Measurements from ENCODE around the gene VASH1.
A peak's percentile ranks its signal among the peaks of the same experiment; 100 is the strongest.
"Not testable (repeated sequence)": the region's sequence is repeated elsewhere in the genome, so short reads cannot be mapped to it uniquely, and the experiment has no call there.

VASH1 gene

DNA sequence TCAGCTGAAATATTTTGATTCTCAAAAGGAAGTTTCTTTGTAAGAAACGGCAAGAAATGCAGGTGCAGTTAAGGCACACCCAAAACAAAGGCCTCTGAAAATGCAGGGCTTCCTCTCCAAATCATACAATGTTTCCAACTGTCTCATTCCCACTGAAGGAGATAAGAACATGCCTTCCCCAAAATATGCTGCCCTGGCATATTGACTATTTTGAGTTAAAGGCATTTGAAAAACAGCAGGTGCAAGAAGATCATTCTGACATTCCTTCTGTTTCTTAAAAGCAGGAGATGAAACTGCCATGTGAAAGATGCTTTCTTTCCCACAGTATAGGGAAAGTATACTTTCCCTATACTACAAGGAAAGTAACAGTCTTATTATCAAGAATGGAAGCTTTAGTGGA, 33.4 kb upstream of the VASH1 start:
- DNase-seq (no peak), ATAC-seq (no peak)
- no peaks in the 10 kb centered on the region for H3K4me1 Mint-ChIP-seq
- no peaks in the 10 kb centered on the region for H3K36me3 Mint-ChIP-seq (ENCODE audit: low read depth)
- no peak overlapping the region for H3K27ac Mint-ChIP-seq
- H3K4me3 Mint-ChIP-seq: no peak overlapping the region
- H3K27me3 Mint-ChIP-seq: peaks cover 4% of the 10 kb centered on the region
- H3K9me3 Mint-ChIP-seq: no peaks in the 10 kb centered on the region

DNA sequence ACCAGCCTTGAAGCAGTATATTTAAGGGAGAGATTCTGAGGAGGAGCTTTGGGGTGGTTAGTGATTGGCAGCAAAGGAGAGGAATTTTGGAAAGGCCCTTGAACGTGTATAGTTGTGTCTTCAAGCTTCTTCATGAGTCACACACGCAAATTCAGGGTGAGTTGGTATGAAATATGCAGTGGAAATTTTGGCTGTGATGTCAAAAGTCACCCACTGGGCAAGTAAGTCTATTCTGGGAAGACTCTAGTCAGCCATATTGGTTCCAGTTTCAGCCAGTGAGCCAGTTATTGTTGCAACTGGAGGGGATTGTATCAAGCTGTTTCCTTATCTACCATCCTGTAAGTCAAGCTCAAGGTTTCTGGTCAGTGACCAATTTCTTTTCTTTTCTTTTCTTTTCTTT, 32.0 kb upstream of the VASH1 start:
- Mint-ChIP-seq H3K36me3 (ENCODE audit: low read depth) (no peaks in the 10 kb centered on the region), H3K9me3 (no peaks in the 10 kb centered on the region), H3K27ac (no peak overlapping the region), H3K27me3 (peaks cover 4% of the 10 kb centered on the region), H3K4me1 (no peaks in the 10 kb centered on the region), H3K4me3 (no peak overlapping the region)
- ATAC-seq (no peak), DNase-seq (no peak)

DNA sequence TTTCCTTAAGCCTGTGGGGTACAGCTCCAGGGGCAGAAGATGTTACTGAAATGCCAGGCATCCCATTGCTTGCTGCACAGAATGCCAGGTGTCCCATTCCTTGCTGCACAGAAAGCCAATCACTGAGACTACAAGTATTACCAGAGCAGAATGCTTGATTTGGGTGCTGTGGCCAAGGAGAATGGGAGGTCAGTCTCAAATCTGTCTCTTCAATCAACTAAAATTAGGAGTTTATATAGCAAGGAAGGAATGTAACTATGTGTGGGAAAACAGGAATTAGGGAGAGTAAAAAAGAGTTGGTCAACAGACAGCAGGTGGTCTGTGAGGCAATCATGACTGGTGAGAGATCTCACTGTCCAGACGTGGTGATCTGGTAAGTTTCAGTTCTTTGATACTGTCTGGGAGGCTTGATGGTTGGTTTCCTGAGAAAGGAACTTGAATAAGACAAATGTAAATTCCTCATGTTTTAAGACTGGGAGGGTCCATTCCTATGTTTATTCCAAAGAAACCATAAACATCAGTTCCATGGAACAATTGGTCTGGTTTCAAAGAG, 31.2 kb upstream of the VASH1 start:
- no peak overlapping the region for H3K27ac Mint-ChIP-seq
- no peak for DNase-seq

DNA sequence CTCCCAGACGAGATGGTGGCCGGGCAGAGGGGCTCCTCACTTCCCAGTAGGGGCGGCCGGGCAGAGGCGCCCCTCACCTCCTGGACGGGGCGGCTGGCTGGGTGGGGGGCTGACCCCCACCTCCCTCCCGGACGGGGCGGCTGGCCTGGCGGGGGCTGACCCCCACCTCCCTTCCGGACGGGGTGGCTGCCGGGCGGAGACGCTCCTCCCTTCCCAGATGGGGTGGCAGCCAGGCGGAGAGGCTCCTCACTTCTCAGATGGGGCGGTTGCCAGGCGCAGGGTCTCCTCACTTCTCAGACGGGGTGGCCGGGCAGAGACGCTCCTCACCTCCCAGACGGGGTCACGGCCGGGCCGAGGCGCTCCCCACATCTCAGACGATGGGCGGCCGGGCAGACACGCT, 26.8 kb upstream of the VASH1 start:
- not testable (repeated sequence) for H3K27me3 Mint-ChIP-seq; H3K4me3 Mint-ChIP-seq; DNase-seq; H3K36me3 Mint-ChIP-seq (ENCODE audit: low read depth); ATAC-seq; H3K4me1 Mint-ChIP-seq; H3K9me3 Mint-ChIP-seq; H3K27ac Mint-ChIP-seq

More for the DNA sequence above, 31.2 kb upstream of the VASH1 start:
- Mint-ChIP-seq H3K4me3 (no peak overlapping the region), H3K27me3 (peaks cover 4% of the 10 kb centered on the region), H3K4me1 (no peaks in the 10 kb centered on the region), H3K9me3 (no peaks in the 10 kb centered on the region), H3K36me3 (ENCODE audit: low read depth) (no peaks in the 10 kb centered on the region)
- no peak for ATAC-seq

DNA sequence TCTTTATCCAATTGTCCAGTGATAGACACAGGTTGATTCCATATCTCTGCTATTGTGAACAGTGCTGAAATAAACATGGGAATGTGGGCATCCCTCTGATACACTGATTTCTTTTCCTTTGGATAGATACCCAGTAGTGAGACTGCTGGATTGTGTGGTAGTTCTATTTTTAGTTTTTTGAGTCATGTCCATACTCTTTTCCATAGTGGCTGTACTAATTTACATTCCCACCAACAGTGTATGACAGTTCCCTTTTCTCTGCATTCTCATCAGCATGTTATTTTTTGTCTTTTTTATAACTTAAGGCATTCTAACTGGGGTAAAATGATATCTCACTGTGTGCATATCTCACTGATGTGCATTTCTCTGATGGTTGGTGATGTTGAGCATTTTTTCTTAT, 24.8 kb upstream of the VASH1 start:
- H3K4me1 Mint-ChIP-seq: no peaks in the 10 kb centered on the region
- peaks cover 2% of the 10 kb centered on the region for H3K36me3 Mint-ChIP-seq (ENCODE audit: low read depth)
- DNase-seq: no peak
- H3K4me3 Mint-ChIP-seq: no peak overlapping the region
- no peak for ATAC-seq
- H3K27me3 Mint-ChIP-seq: peaks cover 13% of the 10 kb centered on the region
- peaks cover 19% of the 10 kb centered on the region for H3K9me3 Mint-ChIP-seq
- H3K27ac Mint-ChIP-seq: no peak overlapping the region

DNA sequence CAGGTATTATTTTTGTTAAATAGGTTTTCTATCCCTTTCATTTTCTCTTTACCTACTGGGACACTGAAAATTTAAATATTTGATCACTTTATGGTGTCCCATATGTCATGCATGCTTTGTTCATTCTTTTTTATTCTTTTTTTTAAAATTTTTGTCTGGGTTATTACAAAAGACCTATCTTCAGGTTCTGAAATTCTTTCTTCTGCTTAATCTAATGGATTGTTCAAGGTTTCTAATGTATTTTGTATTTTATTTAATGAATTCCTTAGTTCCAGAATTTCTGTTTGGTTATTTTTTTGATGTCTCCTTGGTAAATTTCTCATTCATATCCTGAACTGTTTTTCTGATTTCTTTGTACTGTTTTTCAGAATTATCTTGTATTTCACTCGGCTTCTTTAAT, 20.2 kb upstream of the VASH1 start:
- no peak for ATAC-seq
- Mint-ChIP-seq H3K4me3 (no peak overlapping the region), H3K27ac (no peak overlapping the region), H3K27me3 (peaks cover 19% of the 10 kb centered on the region), H3K4me1 (no peaks in the 10 kb centered on the region), H3K9me3 (peaks cover 23% of the 10 kb centered on the region), H3K36me3 (ENCODE audit: low read depth) (peaks cover 2% of the 10 kb centered on the region)
- no peak for DNase-seq

DNA sequence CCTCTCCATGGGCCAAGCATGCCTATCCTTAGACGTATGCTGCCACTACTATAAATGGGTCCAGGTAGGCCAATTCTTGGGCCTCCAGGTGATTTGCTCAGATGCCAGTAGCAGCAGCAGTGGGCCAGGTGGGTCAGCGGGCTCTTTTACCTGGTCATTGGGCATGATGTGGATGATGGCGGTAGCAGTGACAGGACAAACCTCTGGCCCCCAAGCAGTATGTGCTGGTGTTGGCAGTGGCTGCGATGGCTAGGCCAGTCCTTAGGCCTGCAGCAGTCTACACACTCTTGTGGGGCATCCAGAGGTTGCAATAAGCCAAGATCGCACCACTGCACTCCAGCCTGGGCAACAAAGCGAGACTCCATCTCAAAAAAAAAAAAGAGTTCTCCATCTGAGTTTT, 19.1 kb upstream of the VASH1 start:
- peaks cover 17% of the 10 kb centered on the region for H3K27me3 Mint-ChIP-seq
- ATAC-seq: no peak
- DNase-seq: no peak
- H3K36me3 Mint-ChIP-seq (ENCODE audit: low read depth): peaks cover 2% of the 10 kb centered on the region
- H3K4me3 Mint-ChIP-seq: no peak overlapping the region
- H3K4me1 Mint-ChIP-seq: no peaks in the 10 kb centered on the region
- peaks cover 23% of the 10 kb centered on the region for H3K9me3 Mint-ChIP-seq
- H3K27ac Mint-ChIP-seq: no peak overlapping the region

DNA sequence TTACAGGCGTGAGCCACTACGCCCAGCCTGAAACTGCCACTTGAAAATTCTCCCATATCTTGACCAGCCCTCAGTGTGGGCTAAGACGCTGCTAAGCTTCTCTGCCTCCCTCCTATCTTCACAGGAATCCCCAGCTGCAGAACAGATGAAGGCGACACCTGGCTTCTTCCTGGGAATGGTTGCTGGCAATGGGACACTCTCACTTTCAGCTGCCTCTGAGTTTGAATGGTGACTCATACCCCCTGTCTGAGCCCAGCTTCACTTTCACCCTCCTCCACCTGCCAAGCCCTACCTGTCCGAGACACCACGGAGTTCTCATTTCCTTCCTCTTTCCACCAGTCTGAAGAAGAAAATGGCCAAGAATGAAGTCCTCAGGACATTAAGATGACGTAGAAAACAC, 18.3 kb upstream of the VASH1 start:
- Mint-ChIP-seq H3K9me3 (peaks cover 23% of the 10 kb centered on the region), H3K4me3 (no peak overlapping the region), H3K4me1 (no peaks in the 10 kb centered on the region), H3K27me3 (peaks cover 14% of the 10 kb centered on the region), H3K36me3 (ENCODE audit: low read depth) (peaks cover 2% of the 10 kb centered on the region), H3K27ac (no peak overlapping the region)
- DNase-seq (no peak), ATAC-seq (no peak)

DNA sequence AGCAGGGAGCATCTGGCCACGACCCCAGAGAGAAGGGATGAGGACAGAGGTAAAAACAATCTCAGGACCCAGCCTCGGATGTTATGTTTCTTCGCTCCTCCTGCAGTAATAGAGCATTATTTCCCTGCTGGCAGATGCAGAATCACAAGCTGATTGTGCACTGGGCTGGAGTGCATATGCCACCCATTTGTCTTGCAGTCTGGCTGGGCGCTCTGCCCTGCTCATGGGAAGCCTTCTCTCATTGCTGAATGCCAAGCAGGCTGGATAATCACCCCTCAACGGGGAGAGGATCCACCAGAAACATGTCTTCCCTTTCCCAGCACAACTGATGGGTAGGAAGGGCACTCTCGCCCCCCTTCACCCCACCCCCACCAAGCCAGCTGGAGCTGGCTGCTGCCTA, 8.5 kb upstream of the VASH1 start:
- Mint-ChIP-seq H3K27ac (no peak overlapping the region), H3K4me1 (no peaks in the 10 kb centered on the region), H3K9me3 (no peaks in the 10 kb centered on the region), H3K27me3 (peaks cover 7% of the 10 kb centered on the region), H3K4me3 (no peak overlapping the region), H3K36me3 (ENCODE audit: low read depth) (no peaks in the 10 kb centered on the region)
- ATAC-seq (no peak), DNase-seq (no peak)

DNA sequence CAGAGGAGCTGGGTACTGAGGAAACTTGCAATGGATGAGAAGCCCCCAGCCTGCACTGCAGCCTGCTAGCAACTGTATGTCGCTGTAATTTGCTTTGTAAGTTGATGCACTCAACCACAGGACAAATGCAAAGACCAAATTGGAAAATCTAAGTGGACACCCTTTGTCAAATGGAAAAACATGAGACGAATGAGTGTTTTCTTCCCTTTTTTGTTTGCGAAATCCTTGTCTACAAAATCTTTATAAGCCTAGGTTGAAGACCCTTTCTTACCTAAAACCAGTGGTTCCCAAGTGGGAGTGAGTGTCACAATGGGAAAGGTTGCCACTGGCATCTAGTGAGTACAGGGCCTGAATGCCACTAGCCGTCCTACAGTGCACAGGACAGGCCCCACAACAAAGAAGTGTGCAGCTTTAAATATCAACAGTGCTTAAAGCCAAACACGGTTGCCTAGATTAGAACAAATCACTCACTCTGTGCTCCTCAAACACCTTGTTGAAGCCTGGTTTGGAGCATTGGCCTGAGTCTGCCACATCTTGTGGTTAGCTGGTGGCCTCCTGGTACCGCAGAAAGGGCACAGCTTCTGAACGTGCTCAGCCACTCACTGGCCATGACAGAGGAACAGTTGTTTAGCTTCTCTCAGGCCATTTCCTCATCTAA, 7.6 kb upstream of the VASH1 start:
- DNase-seq (no peak), ATAC-seq (no peak)
- Mint-ChIP-seq H3K4me3 (no peak overlapping the region), H3K27ac (no peak overlapping the region), H3K36me3 (ENCODE audit: low read depth) (no peaks in the 10 kb centered on the region), H3K9me3 (no peaks in the 10 kb centered on the region), H3K4me1 (no peaks in the 10 kb centered on the region), H3K27me3 (peaks cover 14% of the 10 kb centered on the region)

DNA sequence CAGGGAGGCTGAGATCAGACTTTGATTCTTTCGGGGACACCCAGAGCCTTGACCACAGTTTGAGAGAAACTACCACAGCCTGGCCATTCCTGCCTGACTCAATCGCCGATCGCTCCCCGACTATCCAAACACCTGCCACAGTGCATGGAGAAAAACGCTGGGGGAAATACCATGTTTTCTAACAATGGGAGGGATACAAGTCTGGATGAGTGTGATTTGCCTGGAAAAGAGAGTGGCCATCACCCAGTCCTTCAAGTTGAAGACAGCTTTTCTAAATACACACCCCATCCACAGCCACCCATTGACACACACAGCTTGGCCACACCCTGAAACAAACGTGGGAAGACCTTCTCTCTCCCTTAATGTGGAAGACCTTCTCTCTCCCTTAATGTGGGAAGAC, 6.7 kb upstream of the VASH1 start:
- no peak overlapping the region for H3K27ac Mint-ChIP-seq
- no peaks in the 10 kb centered on the region for H3K36me3 Mint-ChIP-seq (ENCODE audit: low read depth)
- no peak for DNase-seq
- H3K9me3 Mint-ChIP-seq: no peaks in the 10 kb centered on the region
- H3K4me3 Mint-ChIP-seq: no peak overlapping the region
- H3K4me1 Mint-ChIP-seq: no peaks in the 10 kb centered on the region
- ATAC-seq: no peak
- H3K27me3 Mint-ChIP-seq: peaks cover 21% of the 10 kb centered on the region

DNA sequence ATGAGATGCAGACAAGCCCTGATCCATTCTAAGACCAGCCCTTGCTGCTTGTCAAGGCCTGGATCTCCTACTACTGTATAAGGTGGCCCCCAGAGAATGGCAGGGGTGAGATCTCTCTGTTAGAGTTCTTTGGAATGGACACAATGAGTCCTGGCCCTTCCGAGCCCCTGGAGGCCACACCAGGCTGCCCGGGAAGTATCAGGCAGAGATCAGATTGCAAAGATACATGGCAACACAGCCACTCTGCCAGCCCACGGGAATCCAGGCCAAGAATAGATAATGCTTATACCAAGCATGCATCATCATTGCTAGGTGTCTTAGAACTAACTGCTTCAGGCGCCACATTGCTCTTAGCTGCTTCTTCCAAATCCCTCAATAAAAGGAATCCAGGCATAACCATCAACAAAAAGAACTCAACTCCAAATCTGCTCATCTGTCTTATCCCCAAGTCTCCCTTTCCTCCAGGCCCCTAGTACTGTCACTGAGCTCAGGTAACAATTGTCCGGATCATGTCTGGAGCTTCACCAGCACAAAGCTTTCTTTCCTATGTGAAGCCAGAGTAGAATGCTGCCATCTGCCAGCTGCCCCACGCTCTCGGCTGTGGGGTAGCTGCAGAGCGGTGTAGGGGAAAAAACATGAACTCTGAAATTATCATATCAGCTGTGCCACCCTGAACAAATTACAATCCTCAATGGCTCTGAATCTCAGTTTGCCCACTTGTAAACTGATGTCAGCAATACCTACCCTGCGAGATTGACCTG, 5.5 kb upstream of the VASH1 start:
- peaks cover 32% of the 10 kb centered on the region for H3K27me3 Mint-ChIP-seq
- ATAC-seq (no peak), DNase-seq (no peak)
- no peak overlapping the region for H3K27ac Mint-ChIP-seq
- H3K36me3 Mint-ChIP-seq (ENCODE audit: low read depth): no peaks in the 10 kb centered on the region
- no peak overlapping the region for H3K4me3 Mint-ChIP-seq
- peaks cover 2% of the 10 kb centered on the region for H3K4me1 Mint-ChIP-seq
- no peaks in the 10 kb centered on the region for H3K9me3 Mint-ChIP-seq

DNA sequence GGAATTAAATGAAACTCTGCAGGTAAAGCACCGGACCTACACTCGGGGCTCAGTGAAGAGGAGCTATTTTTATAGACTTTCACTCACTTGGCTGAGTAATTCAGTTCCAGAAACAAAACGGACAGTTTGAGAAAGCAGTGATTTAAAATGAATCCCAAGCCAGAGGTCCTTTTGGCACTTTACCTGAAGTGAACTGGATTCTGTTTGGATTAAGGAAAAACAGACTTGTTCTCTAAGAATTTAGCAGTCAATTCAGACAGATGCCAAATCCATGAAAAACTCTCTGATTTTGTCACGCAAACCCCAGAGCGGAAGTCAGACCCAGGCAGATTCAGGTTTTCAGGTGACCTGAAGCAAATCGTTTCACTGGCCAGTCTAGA, 4.9 kb upstream of the VASH1 start:
- Mint-ChIP-seq H3K27ac (no peak overlapping the region), H3K4me1 (peaks cover 4% of the 10 kb centered on the region), H3K9me3 (no peaks in the 10 kb centered on the region), H3K4me3 (no peak overlapping the region), H3K27me3 (peaks cover 33% of the 10 kb centered on the region), H3K36me3 (ENCODE audit: low read depth) (no peaks in the 10 kb centered on the region)
- DNase-seq: no peak
- ATAC-seq: no peak

DNA sequence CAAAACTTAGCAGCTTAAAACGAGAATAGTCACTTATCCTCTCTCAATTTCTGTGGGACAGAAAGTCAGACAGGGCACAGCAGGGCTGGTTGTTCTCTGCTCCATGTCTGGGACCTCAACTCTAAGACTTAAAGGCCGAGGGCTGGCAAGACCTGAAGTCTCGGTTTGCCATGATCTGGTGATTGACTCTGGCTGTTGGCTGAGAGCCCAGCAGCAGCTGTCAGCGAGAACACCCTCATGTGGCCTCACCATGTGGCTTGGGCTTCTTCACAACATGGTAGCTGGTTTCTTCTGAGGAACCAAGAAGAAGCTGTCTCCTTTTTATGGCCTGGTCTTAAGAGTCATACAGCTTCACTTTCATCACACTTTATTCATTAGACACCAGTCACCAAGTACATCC, 1.7 kb upstream of the VASH1 start:
- Mint-ChIP-seq H3K27me3 (peaks cover 56% of the 10 kb centered on the region), H3K27ac (no peak overlapping the region), H3K4me1 (peaks cover 14% of the 10 kb centered on the region), H3K4me3 (no peak overlapping the region), H3K9me3 (no peaks in the 10 kb centered on the region), H3K36me3 (ENCODE audit: low read depth) (no peaks in the 10 kb centered on the region)
- no peak for DNase-seq
- no peak for ATAC-seq

DNA sequence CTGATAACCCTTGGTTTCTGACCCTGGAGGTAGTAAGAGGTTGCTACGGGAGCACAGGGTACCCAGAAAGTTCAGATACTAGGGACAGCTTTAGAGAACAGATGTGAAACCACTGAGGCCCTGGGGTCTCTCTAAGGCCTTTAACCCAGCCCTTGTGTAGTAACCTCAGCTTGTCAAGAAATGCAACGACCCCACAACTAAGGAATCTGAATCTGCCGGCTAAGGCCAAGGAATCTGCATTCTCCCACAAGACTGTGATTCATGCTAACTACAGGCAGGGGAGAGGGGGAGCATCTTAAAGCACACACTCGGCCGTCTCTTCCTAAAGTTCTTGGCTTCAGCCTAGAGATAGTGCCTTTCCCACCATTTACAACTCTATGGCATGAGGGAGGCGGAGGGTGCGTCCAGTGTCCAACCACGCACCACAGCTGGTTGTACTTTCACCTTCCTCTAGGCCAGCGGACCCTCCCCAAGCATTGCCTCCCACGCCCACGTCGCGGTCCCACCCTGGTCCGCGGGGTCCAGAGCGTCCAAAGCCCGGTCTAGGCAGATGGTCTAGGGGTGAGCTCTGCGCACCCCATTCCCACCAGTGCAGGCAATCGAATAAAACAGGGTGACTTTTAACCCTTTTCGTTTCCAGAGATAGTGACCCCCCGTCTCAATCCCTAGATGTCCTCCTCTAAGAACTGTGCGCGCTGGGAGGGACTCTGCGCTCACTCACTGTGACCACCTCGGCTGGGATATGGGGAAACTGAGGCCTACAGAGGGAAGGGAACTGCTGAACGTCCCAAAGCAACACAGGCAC, 735 bp upstream of the VASH1 start:
- Mint-ChIP-seq H3K9me3 (no peaks in the 10 kb centered on the region), H3K4me1 (peaks cover 14% of the 10 kb centered on the region), H3K4me3 (peak overlapping the region; percentile 59), H3K36me3 (ENCODE audit: low read depth) (no peaks in the 10 kb centered on the region), H3K27ac (no peak overlapping the region), H3K27me3 (peaks cover 59% of the 10 kb centered on the region)
- ATAC-seq: no peak
- no peak for DNase-seq

All from activated naive CD8-positive, alpha-beta T cell treated with anti-CD3 and anti-CD28 coated beads, Interleukin-2, amount 50 U/mL, for 24 hours (primary cell).